ENCODE data around the gene RAB28.

DNA sequence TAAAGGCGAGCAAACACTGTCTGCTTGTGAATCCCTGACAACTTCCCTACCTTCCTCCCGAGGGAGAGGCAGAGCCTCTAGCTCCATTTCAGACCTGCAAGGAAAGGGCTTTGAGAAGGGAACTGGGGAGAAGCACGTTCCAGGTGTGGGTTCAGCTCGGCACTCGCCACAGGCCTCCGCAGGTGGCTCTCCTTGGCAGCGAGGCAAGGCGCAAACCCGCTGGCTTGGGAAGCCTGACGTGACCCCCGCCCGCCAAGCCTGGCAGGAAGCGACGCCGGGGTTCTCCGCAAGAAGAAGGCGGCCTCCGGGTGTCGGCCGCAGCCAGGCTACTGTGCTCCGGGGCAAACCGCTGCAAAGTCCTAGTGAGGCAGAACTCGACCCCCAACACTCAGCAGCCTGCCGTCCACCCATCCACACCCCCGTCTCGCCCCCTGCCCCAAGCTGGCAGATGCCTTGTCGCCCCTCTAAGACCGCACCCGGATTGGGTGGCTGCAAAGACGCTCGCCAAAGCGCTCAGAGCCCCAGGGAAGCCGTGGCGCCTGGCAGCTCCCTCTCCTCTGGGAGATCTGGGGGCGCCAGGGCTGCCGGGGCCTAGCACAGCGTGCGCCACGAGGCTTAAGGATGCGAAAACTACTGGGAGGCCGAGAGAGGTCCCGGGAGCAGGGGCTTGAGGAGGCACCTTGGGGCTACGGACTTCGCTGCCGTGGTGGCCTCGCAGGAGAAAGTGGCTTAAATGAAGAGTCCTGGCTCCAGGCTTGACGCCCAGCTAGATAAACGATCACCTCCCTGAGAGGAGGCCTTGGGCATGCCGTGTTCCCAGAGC, 38.4 kb upstream of the RAB28 start:
- TF ChIP-seq, protein P1, sequence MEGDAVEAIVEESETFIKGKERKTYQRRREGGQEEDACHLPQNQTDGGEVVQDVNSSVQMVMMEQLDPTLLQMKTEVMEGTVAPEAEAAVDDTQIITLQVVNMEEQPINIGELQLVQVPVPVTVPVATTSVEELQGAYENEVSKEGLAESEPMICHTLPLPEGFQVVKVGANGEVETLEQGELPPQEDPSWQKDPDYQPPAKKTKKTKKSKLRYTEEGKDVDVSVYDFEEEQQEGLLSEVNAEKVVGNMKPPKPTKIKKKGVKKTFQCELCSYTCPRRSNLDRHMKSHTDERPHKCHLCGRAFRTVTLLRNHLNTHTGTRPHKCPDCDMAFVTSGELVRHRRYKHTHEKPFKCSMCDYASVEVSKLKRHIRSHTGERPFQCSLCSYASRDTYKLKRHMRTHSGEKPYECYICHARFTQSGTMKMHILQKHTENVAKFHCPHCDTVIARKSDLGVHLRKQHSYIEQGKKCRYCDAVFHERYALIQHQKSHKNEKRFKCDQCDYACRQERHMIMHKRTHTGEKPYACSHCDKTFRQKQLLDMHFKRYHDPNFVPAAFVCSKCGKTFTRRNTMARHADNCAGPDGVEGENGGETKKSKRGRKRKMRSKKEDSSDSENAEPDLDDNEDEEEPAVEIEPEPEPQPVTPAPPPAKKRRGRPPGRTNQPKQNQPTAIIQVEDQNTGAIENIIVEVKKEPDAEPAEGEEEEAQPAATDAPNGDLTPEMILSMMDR (IDR thresholded peaks at IDR 0.05) = no peak
- no peak for TF ChIP-seq POLR2A (IDR thresholded peaks at IDR 0.05)
